DMS79 treated with DMSO at 0.1 percent for 48 hours (cell line): ENCODE results near the gene SAMD11.

ENCODE experiments used
- DNase-seq: peaks from one replicate; lab custom pipeline; 2025; lab: John Stamatoyannopoulos, UW

Gene SAMD11

DNA sequence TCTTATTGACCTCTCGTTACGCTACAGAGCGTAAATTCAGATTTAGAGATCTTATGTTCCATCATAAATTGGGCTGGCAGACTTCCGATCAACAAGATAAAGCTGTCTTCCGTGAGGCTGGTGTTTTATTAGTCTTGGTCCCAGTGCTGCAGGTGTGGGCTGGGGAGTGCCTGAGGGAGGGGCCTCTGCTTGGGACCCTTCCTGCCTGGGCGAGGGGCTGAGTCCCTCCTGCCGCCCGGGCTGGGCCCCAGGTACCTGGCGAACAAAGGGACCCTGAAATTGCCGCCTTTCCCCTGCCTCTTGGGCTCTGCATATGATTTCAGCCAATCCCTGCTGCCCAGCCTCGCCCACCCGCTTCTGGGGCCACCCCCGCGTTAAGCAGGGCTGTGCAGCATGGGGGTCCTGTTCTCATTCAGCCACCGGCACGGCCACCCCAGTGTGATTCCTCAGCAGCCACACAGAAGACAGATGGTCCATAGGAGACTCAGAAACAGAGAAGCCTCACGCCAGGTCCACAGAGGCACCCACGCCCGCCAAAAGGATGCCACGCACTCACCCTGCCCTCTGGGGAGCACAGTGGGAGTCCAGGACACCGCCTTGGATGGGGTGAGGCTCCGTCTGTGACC lies 6.1 kb upstream of the SAMD11 start:
- DNase-seq = no peak

DNA sequence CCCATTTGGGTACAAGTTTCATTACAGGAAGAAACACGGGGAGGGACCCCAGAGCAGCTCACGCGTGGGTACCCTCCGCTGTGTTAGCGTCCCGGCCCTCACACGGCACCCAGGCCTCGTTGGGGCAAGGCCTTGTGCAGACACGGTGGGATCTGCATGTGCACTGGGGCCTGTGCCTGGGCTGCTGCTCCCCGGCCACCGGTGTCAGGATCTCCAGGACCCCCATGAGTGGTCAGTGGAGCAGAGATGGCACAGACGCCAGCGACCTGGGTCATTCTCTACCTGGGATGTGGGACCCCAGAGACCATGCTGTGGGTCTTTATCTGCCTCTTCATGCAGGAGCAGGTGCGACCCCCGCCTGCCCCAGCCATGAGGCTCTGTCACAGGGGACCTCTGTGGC lies 5.4 kb upstream of the SAMD11 start:
- no peak for DNase-seq

DNA sequence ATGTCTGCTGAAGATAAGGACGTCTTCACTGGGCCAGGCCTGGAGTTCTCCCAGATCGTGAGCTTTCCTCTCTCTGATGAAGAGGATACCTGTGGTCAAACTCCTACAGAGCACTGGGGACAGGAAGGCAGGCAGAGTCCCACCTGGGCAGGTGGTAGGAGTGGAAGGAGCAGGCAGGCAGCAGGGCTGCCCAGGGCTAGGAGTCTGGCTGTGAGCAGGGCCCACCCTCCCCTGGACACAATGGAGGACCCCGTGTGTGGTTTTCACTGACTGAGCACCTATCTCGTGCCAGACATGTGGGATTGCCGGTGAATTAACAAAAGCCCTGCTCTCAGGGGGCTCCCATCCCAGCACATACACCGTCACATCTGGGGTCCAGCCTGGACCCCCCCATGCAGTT lies 4.9 kb upstream of the SAMD11 start:
- DNase-seq = no peak

DNA sequence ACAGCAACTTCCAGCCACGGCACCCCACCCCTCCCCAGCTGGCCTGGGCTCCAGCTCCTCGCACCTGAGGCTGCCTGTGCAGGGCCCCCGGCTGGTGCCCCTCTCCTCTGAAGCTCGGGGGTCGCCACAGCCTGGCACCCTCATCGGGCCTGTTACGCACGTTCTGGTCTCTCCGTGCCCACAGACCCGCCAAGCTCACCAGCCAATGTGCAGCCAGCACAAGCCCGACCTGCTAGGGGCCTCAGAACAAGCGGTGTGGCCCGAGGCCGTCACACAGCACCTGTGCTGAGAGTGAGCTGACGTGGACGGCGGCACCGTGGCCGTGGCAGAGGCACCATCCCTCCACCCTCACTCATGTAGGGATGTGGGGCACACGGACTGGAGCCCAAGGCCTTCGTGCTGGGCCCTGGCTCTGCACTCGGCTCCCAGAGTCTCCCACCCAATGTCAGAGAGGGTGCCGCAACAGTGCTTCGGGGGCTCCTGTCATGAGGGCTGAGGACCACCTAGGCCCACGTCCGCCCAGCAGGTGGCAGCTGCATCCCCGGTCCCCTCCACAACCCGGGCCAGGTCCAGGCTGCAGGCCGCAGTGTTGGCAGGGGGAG lies 4.4 kb upstream of the SAMD11 start:
- no peak for DNase-seq

DNA sequence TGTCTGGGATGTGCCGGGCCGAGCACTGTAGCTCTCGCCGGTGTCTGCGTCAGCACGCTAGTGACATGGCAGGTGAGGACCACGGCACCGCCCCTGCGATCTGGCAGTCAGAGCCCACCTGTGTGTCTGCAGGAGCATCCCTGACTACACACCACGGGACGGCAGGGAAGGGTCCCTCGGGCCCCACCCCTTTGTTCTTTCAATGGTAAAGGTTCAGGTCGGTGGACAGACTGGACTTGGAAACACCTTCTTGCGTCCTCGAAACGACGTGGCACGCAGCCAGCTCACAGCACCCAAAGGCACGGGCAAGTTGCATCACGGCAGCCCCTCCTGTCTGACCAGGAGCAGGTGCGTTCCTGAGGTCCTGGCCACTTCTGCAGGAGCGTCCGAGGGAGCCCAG lies 3.7 kb upstream of the SAMD11 start:
- peak; percentile 46 for DNase-seq

DNA sequence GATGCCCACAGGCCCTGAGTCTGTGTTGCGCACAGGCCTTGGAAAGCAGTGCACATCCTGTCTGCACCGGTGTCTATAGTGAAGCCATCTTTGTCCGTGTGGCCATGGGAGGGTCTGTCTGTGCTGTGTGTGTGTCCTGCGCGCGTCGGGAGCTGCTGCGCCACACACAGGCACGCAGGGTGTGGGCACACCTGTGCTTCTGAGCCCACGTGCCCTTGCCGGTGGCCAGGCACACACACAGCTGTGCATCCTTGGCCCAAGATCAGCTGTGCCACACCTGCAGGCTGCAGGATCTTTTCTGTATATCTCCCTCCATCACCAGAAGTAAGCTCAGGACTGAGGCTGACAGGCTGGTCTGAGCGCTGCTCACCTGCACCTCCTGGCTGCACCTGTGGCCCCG lies 3.2 kb upstream of the SAMD11 start:
- DNase-seq = peak; percentile 46

DNA sequence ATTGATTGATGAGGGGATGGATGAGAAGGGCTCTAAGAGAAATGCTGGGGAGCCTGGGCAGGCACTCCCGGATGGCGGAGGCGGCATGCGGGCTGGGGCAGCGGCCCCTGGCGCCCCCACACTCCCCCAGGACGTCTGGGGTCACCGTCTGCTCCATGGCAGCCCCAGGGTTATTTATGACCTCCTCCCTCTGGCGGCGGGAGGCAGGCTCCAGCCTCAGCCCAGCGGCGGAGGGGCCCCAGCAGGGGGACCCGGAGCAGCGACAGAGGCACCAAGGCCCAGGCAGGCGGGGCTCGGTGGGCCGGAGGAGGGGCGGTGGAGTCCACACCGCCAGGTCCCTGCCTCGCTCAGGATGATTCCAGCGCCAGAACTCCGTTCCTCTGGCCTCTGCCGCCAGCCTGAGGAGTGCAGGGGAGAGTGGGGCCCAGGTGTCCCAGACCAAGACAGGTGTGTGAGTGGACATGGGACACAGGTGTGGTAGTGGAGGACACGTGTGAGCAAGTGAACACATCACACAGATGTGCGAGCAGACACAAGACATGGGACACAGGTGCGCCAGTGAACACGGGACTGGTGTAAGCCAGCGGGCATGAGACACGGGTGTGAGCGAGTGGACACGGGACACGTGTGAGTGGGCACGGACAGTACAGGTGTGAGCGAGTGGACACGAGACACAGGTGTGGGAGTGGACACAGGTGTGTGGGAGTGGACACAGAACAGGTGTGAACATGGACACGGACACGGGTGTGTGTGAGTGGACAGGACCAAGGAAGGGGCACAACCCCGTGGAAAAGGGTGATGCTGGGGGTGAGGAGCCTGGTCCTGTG lies 2.5 kb upstream of the SAMD11 start:
- DNase-seq = peak; percentile 69

DNA sequence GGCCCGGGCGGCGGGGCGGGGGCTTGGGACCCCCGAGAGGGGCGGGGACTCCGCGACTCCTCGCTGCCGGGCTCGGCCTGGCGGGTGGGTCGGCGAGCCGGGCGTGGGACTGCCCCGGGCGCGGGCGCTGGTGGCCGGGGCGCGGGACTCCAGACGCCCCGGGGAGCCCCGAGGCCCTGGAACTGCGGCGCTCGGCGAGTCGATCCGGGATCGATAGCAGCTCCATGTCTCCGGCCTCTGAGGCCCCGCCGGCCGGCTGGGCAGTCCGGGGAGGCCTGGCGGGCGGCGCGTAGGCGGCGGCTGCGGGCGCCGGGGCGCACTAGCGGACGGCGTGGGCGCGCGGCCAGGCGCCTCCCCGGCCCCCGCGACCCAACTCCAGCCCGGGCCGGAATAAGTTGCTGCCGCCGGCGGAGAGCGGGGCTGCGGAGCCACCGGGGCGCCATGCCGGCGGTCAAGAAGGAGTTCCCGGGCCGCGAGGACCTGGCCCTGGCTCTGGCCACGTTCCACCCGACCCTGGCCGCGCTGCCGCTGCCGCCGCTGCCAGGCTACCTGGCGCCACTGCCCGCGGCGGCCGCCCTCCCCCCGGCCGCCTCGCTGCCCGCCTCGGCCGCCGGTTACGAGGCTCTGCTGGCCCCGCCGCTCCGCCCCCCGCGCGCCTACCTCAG lies 400 bp downstream of the SAMD11 start:
- no peak for DNase-seq

DNA sequence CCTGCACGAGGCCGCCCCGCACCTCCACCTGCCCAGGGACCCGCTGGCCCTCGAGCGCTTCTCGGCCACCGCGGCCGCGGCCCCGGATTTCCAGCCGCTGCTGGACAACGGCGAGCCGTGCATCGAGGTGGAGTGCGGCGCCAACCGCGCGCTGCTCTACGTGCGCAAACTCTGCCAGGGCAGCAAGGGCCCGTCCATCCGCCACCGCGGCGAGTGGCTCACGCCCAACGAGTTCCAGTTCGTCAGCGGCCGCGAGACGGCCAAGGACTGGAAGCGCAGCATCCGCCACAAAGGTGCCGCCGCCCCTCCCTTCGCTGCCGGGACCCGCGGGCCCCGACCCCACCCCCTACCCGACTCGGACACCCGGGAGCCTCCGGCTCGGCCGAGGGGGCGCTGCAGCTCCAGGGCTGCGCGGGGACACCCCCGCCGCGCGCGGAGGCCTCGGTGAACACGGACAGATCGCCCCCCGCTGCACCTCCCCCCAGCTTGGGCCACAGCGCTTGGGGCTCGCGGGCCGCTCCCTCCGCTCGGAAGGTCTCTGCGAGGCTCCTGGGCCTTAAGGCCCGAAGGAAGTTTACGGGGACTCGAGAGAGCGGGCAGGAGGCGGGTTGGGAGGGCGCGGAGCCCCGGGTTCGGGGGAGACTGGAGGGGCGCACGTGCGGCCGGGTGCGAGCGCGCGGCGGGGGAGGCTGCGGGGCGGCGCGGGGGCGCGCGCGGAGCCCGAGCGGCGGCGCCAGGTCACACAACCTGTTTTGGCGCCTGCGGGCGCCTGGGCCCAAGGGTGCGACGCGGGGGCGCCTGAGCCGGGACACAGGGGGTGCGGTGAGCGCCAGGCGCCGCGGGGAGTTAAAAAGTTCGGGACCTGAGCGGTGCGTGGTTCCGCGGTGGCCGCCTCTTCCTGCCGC lies 1.2 kb downstream of the SAMD11 start:
- DNase-seq = peak; percentile 31

DNA sequence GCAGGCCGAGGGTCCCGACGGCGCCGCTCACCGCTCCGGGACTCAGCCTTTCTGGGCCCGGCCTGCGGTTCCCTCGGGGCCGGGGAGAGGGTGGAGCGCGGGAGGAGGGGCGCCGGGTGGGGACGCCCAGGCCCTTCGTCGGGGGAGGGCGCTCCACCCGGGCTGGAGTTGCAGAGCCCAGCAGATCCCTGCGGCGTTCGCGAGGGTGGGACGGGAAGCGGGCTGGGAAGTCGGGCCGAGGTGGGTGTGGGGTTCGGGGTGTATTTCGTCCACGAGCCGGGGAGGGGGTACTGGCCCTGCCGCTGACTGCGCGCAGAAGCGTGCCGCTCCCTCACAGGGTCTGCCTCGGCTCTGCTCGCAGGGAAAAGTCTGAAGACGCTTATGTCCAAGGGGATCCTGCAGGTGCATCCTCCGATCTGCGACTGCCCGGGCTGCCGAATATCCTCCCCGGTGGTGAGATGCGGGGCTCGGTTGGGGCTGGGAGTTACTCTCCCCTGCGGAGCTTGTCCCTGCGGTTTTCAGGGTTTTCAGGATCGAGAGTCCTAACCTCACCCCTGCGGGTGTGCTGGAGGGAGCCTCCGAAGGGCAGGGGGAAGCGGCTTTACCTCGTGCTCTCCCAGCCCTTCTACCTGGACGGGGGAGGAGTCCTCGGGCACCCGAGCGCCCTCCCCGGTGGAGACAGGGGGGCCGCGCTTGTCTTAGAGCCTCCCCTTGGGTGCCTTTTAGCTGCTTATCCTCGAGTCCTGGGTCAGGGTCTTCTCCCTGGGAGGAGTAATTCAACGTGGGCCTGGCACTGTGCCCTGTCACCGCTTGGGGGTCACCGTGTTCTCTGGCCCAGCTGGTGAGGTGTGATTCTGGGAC lies 2.1 kb downstream of the SAMD11 start:
- DNase-seq = no peak

DNA sequence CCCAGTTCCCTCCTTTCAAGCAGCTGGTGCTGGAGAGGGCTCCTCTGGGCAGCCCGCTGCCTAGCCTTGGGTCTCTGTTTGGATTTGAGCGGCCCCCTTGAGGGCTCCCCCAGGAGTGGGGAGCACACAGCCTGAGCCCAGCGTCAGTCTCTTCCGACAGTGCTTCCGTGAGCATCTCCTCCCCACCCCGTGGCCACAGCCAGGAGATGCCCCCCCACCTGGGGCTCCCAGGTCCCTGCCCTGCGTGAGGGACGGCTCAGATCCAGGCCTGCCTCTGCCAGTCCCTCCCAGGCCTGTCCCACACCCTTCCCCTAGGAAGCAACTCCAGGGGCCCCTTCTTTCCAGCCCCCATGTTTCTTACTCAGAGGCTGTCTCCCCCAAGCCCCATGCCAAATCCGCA lies 3.5 kb downstream of the SAMD11 start:
- DNase-seq = no peak

DNA sequence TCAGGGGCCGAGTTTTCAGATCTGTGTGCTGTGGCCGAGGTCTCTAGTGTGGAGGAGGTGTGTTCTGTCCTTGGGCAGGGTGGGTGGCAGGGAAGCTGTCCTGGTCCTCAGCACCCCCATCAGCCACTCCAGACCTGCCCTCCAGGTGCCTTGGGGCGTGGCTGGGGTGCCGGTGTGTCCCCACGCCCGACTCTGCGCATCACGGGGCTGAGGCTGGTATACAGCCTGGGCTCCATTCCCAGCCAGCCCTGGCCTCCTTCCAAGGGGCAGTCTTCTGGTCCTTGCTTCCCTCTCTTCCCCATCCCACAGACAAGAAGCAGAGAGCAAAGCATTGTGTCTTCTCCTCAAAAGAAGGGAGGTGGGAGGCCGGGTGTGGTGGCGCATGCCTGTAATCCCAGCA lies 4.0 kb downstream of the SAMD11 start:
- DNase-seq = no peak

DNA sequence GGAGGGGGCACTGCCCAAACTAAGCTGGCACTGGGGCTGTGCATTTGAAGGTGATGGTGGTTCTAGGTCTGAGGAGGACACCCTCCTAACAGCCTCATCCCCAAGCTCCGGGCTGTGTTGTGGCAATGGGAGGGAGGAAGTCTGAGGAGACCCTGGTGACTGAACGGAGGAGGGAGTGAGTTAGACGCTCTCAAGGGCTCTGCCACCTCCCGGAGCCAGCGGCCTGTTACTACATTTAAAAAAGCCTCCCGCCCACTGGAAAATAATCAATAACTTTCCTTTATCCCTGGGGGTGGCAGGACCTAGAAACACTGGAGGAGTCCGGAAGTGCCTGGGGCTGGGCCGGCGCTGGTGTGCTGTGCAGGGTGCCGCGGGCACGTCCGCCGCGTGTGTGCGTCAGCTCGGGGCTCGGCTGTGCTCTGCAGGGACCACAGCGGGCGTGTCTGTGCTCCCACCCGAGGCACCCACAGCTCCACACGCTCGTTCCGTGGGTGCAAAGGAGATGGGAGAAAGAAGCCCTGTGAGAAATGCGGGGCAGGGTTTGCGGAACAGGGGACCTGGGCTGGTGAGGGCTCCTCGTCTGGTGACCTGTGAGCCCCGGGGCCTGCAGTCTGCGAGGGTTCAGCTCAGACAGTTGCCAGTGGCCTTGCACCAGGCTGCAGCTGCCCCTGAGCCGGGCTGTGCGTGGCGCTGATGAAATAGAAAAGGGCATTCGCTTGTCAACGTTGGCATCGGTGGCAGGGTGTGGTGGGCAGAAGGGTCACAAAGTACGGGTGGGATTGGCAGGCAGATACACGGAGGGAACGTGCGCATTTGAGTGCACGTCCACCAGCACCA lies 5.3 kb downstream of the SAMD11 start:
- DNase-seq = no peak

DNA sequence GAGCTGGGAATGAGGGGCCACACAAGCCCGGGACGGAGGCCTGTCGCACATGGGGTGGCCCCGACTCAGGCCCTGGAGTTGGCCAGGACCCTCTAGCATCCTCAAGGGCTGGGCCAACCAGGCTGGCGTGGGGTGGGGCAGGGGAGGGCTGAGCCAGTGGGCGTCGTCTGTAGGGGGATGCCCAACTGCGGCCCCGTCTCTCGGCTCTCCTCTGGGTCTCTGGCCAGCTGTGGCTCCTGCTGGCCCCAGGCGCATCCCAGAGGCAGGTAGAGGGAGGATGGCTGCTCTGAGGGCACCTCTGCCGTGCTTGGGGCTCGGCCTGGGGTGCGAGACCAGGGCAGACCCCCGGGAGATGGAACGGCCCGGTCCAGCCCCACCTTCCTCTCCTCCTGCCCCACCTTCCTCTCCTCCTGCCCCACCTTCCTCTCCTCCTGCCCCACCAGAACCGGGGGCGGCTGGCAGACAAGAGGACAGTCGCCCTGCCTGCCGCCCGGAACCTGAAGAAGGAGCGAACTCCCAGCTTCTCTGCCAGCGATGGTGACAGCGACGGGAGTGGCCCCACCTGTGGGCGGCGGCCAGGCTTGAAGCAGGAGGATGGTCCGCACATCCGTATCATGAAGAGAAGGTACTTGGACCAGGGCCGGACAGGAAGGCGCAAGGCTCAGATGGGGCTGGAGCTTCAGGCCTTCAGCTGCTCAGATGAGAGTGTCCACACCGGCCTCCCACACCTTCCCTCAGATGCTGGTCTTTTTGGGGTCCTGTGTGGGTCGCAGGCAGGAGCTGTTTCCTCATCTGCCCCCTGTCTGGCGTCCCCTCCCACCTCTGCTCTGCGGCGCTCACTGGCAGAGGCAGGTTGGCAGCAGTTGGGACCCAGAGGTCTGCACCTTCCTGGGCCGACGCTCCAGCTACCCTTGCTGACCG lies 6.2 kb downstream of the SAMD11 start:
- no peak for DNase-seq

DNA sequence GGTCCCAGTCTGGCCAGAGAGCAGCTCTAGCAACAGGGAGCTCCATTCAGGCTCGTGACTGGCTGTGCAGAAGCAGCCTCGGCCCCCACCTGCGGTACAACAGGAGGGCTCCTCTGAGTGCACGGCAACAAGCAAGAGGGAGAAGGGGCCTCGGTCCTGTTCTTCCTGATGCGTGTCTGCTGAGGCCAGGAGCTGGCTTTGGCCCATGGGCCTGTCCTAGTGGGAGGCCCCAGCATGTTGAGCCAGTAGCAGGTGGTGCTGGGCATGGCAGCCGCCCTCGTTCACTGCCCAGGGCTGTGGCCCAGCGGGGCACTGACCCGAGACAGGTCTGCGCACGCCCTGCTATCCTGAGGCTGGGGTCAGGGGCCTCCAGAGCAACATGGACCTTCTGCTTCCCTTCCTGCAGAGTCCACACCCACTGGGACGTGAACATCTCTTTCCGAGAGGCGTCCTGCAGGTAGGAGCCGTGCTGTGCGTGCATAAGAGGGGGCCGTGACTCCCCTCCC lies 7.0 kb downstream of the SAMD11 start:
- DNase-seq = no peak

DNA sequence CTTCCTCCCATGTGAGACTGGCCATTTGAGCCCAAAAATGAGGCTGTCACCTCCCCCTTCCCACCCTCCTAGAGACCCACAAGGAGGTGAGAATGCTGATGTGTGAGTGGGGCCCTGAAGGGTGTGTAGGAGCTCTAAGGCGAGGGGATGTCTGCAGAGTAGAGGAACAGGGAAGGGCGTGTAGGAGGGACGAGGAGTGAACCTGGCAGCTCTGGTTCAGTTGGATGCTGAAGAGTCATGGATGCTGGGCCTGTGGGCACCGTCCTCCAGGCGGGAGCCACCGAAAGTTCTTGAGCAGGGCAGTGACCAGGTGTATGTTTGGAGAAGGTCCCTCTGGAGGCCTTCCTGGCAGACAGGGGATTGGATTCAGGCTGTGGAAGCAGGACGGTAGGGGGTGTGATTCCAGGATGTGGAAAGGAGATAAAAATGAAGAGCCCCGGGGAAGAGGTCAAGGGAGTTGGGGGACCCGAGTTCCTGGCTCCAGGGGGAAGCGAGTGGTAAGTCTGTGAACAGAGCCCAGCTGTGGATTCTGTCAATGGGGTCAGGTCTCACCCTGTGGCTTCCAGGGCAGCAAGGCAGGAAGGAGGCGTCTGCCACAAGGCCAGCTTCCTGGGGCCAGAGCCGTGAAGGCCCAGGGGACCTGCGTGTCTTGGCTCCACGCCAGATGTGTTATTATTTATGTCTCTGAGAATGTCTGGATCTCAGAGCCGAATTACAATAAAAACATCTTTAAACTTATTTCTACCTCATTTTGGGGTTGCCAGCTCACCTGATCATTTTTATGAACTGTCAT lies 7.9 kb downstream of the SAMD11 start:
- DNase-seq = no peak

DNA sequence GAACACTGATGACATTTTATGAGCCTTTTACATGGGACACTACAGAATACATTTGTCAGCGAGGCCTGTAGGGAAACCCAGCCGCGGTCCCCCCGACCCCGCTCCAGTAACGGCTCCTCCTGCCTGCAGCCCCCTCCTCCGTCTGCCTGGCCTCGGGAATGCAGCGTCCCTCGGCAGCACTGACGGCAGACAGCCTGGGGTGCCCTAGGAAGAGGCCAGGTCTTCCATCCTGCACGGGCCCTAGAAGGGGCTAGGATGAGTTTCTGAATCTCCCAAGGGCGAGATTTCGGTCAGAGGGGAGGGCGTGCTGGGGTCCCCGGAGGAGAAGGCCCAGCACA lies 8.4 kb downstream of the SAMD11 start:
- no peak for DNase-seq
